SK-N-SH (cell line): Measurements from ENCODE around the gene DENND2A.

Experiments
- CHD2 ChIP-seq: fragments of 150-350 bp; IDR thresholded peaks from 2 replicates; pipeline ENCODE4 v1.6.1; 2018; ENCODE audit warnings: low read length; ENCODE audit not compliant: partially characterized antibody
- EP300 ChIP-seq, 2 experiments: IDR thresholded peaks; 2 replicates each; pipeline versions ENCODE4 v1.4.0 to v1.6.1; 2012; ENCODE audit warnings: borderline replicate concordance in 1 of 2, low read depth in 1 of 2, low read length in 1 of 2
- EZH2phosphoT487 ChIP-seq: fragments of 200-600 bp; sonication (generic); IDR thresholded peaks from 2 replicates; pipeline ENCODE4 v1.6.1; 2017; ENCODE audit warnings: low read depth, mixed run types, mild to moderate bottlenecking, antibody characterized with exemption, moderate library complexity, borderline replicate concordance
- GATA2 ChIP-seq: sonication (generic); formaldehyde crosslinking; IDR thresholded peaks from 2 replicates; pipeline ENCODE4 v1.5.0; 2020; ENCODE audit warnings: mild to moderate bottlenecking, missing genetic modification reagents
- NRF1 ChIP-seq: IDR thresholded peaks from 2 replicates; pipeline ENCODE4 v1.6.1; 2012; ENCODE audit warnings: low read depth, mild to moderate bottlenecking, low read length
- POLR2AphosphoS5 ChIP-seq: IDR thresholded peaks from 2 replicates; pipeline ENCODE4 v1.6.1; 2012; ENCODE audit warnings: low read depth, low read length
- RFX5 ChIP-seq: IDR thresholded peaks from 2 replicates; pipeline ENCODE4 v1.6.1; 2012; ENCODE audit warnings: mild to moderate bottlenecking, improper control_type of control experiment, low read length
- TAF1 ChIP-seq: IDR thresholded peaks from 2 replicates; pipeline ENCODE4 v1.6.1; 2012; ENCODE audit warnings: low read depth, mild to moderate bottlenecking, low read length, moderate library complexity, borderline replicate concordance
- YY1 ChIP-seq: IDR thresholded peaks from 2 replicates; pipeline ENCODE4 v1.4.0; 2012; ENCODE audit warnings: low read depth, mild to moderate bottlenecking
- TF ChIP-seq, protein P1 (sequence below): fragments of 200-600 bp; sonication (generic); IDR thresholded peaks from 2 replicates; pipeline ENCODE4 v1.6.1; 2017; ENCODE audit warnings: antibody characterized with exemption, mild to moderate bottlenecking, moderate library complexity
- TF ChIP-seq, protein P2 (sequence below): IDR thresholded peaks from 2 replicates; pipeline ENCODE4 v1.4.0; 2012; ENCODE audit warnings: low read depth, borderline replicate concordance
- TF ChIP-seq, protein P3 (sequence below): IDR thresholded peaks from 2 replicates; pipeline ENCODE4 v1.6.1; 2012; ENCODE audit warnings: mild to moderate bottlenecking, low read depth, low read length, moderate library complexity
- TF ChIP-seq, protein P4 (sequence below): IDR thresholded peaks from 2 replicates; pipeline ENCODE4; 2012

- TF ChIP-seq TAF1 (no peak), POLR2AphosphoS5 (no peak), CHD2 (no peak), GATA2 (no peak), EP300 (IDR thresholded peaks at IDR 0.05; ENCODE audit: borderline replicate concordance in 1 of 2, low read depth in 1 of 2, low read length in 1 of 2) (no peak), NRF1 (no peak), YY1 (no peak), RFX5 (no peak), EZH2phosphoT487 (no peak)
- TF ChIP-seq, protein P1, sequence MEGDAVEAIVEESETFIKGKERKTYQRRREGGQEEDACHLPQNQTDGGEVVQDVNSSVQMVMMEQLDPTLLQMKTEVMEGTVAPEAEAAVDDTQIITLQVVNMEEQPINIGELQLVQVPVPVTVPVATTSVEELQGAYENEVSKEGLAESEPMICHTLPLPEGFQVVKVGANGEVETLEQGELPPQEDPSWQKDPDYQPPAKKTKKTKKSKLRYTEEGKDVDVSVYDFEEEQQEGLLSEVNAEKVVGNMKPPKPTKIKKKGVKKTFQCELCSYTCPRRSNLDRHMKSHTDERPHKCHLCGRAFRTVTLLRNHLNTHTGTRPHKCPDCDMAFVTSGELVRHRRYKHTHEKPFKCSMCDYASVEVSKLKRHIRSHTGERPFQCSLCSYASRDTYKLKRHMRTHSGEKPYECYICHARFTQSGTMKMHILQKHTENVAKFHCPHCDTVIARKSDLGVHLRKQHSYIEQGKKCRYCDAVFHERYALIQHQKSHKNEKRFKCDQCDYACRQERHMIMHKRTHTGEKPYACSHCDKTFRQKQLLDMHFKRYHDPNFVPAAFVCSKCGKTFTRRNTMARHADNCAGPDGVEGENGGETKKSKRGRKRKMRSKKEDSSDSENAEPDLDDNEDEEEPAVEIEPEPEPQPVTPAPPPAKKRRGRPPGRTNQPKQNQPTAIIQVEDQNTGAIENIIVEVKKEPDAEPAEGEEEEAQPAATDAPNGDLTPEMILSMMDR, result no peak
- TF ChIP-seq, protein P2, sequence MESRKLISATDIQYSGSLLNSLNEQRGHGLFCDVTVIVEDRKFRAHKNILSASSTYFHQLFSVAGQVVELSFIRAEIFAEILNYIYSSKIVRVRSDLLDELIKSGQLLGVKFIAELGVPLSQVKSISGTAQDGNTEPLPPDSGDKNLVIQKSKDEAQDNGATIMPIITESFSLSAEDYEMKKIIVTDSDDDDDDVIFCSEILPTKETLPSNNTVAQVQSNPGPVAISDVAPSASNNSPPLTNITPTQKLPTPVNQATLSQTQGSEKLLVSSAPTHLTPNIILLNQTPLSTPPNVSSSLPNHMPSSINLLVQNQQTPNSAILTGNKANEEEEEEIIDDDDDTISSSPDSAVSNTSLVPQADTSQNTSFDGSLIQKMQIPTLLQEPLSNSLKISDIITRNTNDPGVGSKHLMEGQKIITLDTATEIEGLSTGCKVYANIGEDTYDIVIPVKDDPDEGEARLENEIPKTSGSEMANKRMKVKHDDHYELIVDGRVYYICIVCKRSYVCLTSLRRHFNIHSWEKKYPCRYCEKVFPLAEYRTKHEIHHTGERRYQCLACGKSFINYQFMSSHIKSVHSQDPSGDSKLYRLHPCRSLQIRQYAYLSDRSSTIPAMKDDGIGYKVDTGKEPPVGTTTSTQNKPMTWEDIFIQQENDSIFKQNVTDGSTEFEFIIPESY, result no peak
- TF ChIP-seq, protein P3, sequence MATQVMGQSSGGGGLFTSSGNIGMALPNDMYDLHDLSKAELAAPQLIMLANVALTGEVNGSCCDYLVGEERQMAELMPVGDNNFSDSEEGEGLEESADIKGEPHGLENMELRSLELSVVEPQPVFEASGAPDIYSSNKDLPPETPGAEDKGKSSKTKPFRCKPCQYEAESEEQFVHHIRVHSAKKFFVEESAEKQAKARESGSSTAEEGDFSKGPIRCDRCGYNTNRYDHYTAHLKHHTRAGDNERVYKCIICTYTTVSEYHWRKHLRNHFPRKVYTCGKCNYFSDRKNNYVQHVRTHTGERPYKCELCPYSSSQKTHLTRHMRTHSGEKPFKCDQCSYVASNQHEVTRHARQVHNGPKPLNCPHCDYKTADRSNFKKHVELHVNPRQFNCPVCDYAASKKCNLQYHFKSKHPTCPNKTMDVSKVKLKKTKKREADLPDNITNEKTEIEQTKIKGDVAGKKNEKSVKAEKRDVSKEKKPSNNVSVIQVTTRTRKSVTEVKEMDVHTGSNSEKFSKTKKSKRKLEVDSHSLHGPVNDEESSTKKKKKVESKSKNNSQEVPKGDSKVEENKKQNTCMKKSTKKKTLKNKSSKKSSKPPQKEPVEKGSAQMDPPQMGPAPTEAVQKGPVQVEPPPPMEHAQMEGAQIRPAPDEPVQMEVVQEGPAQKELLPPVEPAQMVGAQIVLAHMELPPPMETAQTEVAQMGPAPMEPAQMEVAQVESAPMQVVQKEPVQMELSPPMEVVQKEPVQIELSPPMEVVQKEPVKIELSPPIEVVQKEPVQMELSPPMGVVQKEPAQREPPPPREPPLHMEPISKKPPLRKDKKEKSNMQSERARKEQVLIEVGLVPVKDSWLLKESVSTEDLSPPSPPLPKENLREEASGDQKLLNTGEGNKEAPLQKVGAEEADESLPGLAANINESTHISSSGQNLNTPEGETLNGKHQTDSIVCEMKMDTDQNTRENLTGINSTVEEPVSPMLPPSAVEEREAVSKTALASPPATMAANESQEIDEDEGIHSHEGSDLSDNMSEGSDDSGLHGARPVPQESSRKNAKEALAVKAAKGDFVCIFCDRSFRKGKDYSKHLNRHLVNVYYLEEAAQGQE, result no peak
- TF ChIP-seq, protein P4, sequence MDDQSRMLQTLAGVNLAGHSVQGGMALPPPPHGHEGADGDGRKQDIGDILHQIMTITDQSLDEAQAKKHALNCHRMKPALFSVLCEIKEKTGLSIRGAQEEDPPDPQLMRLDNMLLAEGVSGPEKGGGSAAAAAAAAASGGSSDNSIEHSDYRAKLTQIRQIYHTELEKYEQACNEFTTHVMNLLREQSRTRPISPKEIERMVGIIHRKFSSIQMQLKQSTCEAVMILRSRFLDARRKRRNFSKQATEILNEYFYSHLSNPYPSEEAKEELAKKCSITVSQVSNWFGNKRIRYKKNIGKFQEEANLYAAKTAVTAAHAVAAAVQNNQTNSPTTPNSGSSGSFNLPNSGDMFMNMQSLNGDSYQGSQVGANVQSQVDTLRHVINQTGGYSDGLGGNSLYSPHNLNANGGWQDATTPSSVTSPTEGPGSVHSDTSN, result no peak
Observed at GRCh38 chr7:140686921-140687320, 46.3 kb upstream of the DENND2A start.
